ENCODE measurements around the gene COASY. TPM values are rescaled to one million over a fixed set of nuclear protein-coding genes. Genes with fewer than 3 reads are reported as not detected.

COASY gene
- total and polyA plus RNA-seq, 4 donors = 18.2 to 78.1 (median 51.7) TPM

DNA sequence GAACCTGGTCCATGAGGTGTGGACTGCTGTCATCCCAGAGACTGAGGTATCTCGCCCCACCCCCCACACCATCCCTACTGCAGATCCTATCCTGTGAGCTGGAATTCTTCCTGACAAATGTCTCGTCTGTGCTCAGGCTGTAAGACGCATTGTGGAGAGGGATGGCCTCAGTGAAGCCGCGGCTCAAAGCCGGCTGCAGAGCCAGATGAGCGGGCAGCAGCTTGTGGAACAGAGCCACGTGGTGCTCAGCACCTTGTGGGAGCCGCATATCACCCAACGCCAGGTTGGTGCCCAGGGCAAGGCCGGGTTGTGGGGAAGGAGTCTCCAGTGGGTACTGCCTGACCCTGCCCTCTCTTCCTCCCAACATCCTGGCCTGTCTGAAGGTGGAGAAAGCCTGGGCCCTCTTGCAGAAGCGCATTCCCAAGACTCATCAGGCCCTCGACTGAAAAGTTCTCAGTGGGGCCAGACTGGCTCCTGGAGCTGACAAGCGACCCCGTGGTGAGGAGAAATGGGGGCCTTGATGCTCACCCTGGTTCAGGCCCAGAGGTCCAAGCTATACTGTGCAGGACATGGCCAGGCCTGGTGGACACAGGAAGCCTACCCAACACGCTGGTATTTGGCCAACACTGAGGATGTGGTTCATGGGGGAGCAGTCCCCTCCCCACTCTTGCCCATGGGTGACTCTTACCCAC lies 3.7 kb downstream of the COASY start:
- peaks cover 15 to 75% (median 59%) of the 10 kb centered on the region in 4 donors for H3K4me1 ChIP-seq (ENCODE audit: control insufficient read depth in 4 of 4, insufficient read depth in 4 of 4, low read length in 3 of 4)
- peaks cover 7 to 28% (median 20%) of the 10 kb centered on the region in 4 donors for H3K36me3 ChIP-seq (ENCODE audit: control insufficient read depth in 4 of 4, insufficient read depth in 3 of 4, low read depth in 1 of 4, low read length in 3 of 4)
- H3K9me3 ChIP-seq (ENCODE audit: control insufficient read depth in 4 of 4, low read length in 3 of 4) = no peaks in the 10 kb centered on the region
- DNase-seq (ENCODE audit: low spot score) = no peak
- no peaks in the 10 kb centered on the region for H3K27me3 ChIP-seq (ENCODE audit: control insufficient read depth in 4 of 4, insufficient read depth in 4 of 4, low read length in 3 of 4)
- peak overlapping the region in 1 of 2 donors; percentile 3 for H3K9ac ChIP-seq (ENCODE audit: low read depth in 1 of 2, low read length in 2 of 2)
- H3K4me3 ChIP-seq (ENCODE audit: low read depth in 1 of 3, low read length in 3 of 3) = no peak overlapping the region
- TF ChIP-seq RAD21 (IDR thresholded peaks at IDR 0.05) (no peak), FOXA1 (IDR thresholded peaks at IDR 0.05) (no peak), JUND (IDR thresholded peaks at IDR 0.05) (no peak), FOXA2 (IDR thresholded peaks at IDR 0.05) (no peak), RXRA (IDR thresholded peaks at IDR 0.05) (no peak), GABPA (IDR thresholded peaks at IDR 0.05 in 1 of 2, conservative IDR thresholded peaks at IDR 0.05 in 1 of 2) (no peak), EGR1 (IDR thresholded peaks at IDR 0.05; ENCODE audit: low read depth in 2 of 2) (no peak), HNF4A (conservative IDR thresholded peaks at IDR 0.05) (no peak), SP1 (IDR thresholded peaks at IDR 0.05) (no peak), NR2F2 (IDR thresholded peaks at IDR 0.05) (no peak), TAF1 (conservative IDR thresholded peaks at IDR 0.05) (no peak), YY1 (IDR thresholded peaks at IDR 0.05) (no peak)
- TF ChIP-seq, protein P1, sequence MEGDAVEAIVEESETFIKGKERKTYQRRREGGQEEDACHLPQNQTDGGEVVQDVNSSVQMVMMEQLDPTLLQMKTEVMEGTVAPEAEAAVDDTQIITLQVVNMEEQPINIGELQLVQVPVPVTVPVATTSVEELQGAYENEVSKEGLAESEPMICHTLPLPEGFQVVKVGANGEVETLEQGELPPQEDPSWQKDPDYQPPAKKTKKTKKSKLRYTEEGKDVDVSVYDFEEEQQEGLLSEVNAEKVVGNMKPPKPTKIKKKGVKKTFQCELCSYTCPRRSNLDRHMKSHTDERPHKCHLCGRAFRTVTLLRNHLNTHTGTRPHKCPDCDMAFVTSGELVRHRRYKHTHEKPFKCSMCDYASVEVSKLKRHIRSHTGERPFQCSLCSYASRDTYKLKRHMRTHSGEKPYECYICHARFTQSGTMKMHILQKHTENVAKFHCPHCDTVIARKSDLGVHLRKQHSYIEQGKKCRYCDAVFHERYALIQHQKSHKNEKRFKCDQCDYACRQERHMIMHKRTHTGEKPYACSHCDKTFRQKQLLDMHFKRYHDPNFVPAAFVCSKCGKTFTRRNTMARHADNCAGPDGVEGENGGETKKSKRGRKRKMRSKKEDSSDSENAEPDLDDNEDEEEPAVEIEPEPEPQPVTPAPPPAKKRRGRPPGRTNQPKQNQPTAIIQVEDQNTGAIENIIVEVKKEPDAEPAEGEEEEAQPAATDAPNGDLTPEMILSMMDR (IDR thresholded peaks at IDR 0.05; ENCODE audit: low read depth, low read length, missing input control) = no peak
- TF ChIP-seq, protein P2, sequence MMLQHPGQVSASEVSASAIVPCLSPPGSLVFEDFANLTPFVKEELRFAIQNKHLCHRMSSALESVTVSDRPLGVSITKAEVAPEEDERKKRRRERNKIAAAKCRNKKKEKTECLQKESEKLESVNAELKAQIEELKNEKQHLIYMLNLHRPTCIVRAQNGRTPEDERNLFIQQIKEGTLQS (IDR thresholded peaks at IDR 0.05) = no peak
- TF ChIP-seq, protein P3, sequence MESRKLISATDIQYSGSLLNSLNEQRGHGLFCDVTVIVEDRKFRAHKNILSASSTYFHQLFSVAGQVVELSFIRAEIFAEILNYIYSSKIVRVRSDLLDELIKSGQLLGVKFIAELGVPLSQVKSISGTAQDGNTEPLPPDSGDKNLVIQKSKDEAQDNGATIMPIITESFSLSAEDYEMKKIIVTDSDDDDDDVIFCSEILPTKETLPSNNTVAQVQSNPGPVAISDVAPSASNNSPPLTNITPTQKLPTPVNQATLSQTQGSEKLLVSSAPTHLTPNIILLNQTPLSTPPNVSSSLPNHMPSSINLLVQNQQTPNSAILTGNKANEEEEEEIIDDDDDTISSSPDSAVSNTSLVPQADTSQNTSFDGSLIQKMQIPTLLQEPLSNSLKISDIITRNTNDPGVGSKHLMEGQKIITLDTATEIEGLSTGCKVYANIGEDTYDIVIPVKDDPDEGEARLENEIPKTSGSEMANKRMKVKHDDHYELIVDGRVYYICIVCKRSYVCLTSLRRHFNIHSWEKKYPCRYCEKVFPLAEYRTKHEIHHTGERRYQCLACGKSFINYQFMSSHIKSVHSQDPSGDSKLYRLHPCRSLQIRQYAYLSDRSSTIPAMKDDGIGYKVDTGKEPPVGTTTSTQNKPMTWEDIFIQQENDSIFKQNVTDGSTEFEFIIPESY (IDR thresholded peaks at IDR 0.05) = no peak
- H3K27ac ChIP-seq (ENCODE audit: low read depth in 1 of 2, low read length in 2 of 2) = peak overlapping the region in 1 of 2 donors; percentile 75
- 94% methylated on average over 16 of the region's 16 CpGs for WGBS

DNA sequence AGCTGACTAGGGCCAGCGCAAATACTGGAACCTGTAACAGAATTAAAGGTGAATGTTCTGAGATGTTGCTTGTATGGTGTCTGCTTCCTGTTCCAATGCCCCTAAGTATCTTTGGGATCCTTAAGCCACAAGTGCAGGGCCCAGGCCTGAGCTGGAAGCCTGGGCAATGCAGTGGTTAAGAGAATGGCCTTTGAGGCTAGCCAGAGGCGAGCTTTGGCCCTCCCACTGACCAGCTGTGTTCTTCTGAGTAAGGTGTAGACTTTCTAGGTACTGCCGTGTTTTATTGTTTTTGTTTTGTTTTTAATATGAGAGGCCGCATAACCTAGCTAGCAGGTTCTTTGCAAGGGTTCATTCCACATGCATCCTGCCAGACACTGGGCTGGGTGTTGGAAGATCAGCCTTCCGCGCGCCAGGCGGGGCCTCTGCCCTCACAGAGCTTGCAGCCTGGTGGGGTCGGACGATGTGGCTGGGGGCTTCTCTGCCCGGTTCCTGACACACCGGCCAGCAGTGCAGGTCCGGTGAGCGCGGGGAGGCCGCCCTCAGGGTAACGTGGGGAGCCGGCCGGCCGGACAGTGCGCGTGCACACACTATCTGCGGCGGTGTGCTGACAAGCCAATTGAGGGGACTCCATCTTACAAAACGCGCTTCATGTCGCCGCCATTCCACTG lies 4.4 kb downstream of the COASY start:
- Histone ChIP-seq H3K36me3 (ENCODE audit: control insufficient read depth in 4 of 4, insufficient read depth in 3 of 4, low read depth in 1 of 4, low read length in 3 of 4) (peaks cover 7 to 28% (median 21%) of the 10 kb centered on the region in 4 donors), H3K27me3 (ENCODE audit: control insufficient read depth in 4 of 4, insufficient read depth in 4 of 4, low read length in 3 of 4) (no peaks in the 10 kb centered on the region), H3K9me3 (ENCODE audit: control insufficient read depth in 4 of 4, low read length in 3 of 4) (no peaks in the 10 kb centered on the region), H3K27ac (ENCODE audit: low read depth in 1 of 2, low read length in 2 of 2) (peak overlapping the region; percentile 75 to 90), H3K9ac (ENCODE audit: low read depth in 1 of 2, low read length in 2 of 2) (peak overlapping the region in 1 of 2 donors; percentile 3), H3K4me3 (ENCODE audit: low read depth in 1 of 3, low read length in 3 of 3) (peak overlapping the region; percentile 1 to 70 (median 25)), H3K4me1 (ENCODE audit: control insufficient read depth in 4 of 4, insufficient read depth in 4 of 4, low read length in 3 of 4) (peaks cover 14 to 81% (median 62%) of the 10 kb centered on the region in 4 donors)
- WGBS = 44% methylated on average over 28 of the region's 28 CpGs
- TF ChIP-seq YY1 (IDR thresholded peaks at IDR 0.05) (peak; percentile 19), HNF4G (IDR thresholded peaks at IDR 0.05) (no peak), RAD21 (IDR thresholded peaks at IDR 0.05) (no peak), HNF4A (conservative IDR thresholded peaks at IDR 0.05) (no peak), GABPA (IDR thresholded peaks at IDR 0.05 in 1 of 2, conservative IDR thresholded peaks at IDR 0.05 in 1 of 2) (no peak)
- TF ChIP-seq, protein P3 (IDR thresholded peaks at IDR 0.05) = no peak
- TF ChIP-seq, protein P4, sequence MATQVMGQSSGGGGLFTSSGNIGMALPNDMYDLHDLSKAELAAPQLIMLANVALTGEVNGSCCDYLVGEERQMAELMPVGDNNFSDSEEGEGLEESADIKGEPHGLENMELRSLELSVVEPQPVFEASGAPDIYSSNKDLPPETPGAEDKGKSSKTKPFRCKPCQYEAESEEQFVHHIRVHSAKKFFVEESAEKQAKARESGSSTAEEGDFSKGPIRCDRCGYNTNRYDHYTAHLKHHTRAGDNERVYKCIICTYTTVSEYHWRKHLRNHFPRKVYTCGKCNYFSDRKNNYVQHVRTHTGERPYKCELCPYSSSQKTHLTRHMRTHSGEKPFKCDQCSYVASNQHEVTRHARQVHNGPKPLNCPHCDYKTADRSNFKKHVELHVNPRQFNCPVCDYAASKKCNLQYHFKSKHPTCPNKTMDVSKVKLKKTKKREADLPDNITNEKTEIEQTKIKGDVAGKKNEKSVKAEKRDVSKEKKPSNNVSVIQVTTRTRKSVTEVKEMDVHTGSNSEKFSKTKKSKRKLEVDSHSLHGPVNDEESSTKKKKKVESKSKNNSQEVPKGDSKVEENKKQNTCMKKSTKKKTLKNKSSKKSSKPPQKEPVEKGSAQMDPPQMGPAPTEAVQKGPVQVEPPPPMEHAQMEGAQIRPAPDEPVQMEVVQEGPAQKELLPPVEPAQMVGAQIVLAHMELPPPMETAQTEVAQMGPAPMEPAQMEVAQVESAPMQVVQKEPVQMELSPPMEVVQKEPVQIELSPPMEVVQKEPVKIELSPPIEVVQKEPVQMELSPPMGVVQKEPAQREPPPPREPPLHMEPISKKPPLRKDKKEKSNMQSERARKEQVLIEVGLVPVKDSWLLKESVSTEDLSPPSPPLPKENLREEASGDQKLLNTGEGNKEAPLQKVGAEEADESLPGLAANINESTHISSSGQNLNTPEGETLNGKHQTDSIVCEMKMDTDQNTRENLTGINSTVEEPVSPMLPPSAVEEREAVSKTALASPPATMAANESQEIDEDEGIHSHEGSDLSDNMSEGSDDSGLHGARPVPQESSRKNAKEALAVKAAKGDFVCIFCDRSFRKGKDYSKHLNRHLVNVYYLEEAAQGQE (IDR thresholded peaks at IDR 0.05) = no peak
- TF ChIP-seq, protein P2 (IDR thresholded peaks at IDR 0.05) = no peak
- no peak for DNase-seq (ENCODE audit: low spot score)
